PC-9 (cell line): ENCODE data around the gene RGS6. TPM values are rescaled to one million over a fixed set of nuclear protein-coding genes. Genes with fewer than 3 reads are reported as not detected.

Experiments used
- BruUV-seq: library from RNA; stranded (reverse); fragments of 400-500 nt; replicated peaks from 2 replicates; lab custom pipeline; 2021; lab: Mats Ljungman, UMichigan
- CTCF ChIA-PET: fragments of 300-600 bp; sonication (Branson Sonifier 250); formaldehyde crosslinking; loops from one replicate; lab custom pipeline; 2022; ENCODE audit warnings: antibody characterized with exemption; lab: Charles Lee
- POLR2A ChIA-PET: fragments of 300-600 bp; sonication (Branson Sonifier 250); formaldehyde crosslinking; loops from one replicate; lab custom pipeline; 2022; ENCODE audit warnings: antibody characterized with exemption; ENCODE audit not compliant: unreplicated experiment; lab: Charles Lee
- DNase-seq, 2 experiments: peaks; one replicate each; pipeline versions ENCODE4 v3.0.0 to v3.0.0-alpha.2; 2015 to 2022; ENCODE audit warnings: mixed read lengths in 1 of 2
- H2AFZ ChIP-seq: fragments of 200-600 bp; sonication (generic); 2 replicates; pipeline ENCODE4 v1.8.1; 2017; ENCODE audit warnings: antibody characterized with exemption
- H3F3A ChIP-seq: fragments of 200-600 bp; sonication (generic); 2 replicates; pipeline ENCODE4 v1.8.1; 2017; ENCODE audit warnings: antibody characterized with exemption, mild to moderate bottlenecking, low read depth; ENCODE audit not compliant: insufficient read depth
- H3K27ac ChIP-seq: fragments of 200-600 bp; sonication (generic); 2 replicates; pipeline ENCODE4 v1.6.1; 2016; ENCODE audit warnings: mixed run types
- H3K27me3 ChIP-seq: fragments of 200-600 bp; sonication (generic); 2 replicates; pipeline ENCODE4 v1.6.1; 2016; ENCODE audit warnings: low read depth, mixed run types; ENCODE audit not compliant: insufficient read depth
- H3K36me3 ChIP-seq: fragments of 200-600 bp; sonication (generic); 2 replicates; pipeline ENCODE4 v1.6.1; 2016; ENCODE audit warnings: low read depth, mixed run types
- H3K4me1 ChIP-seq: fragments of 200-600 bp; sonication (generic); replicated peaks from 2 replicates; pipeline ENCODE4 v1.6.1; 2016; ENCODE audit warnings: mixed run types; ENCODE audit not compliant: insufficient read depth
- H3K4me2 ChIP-seq: fragments of 200-600 bp; sonication (generic); 2 replicates; pipeline ENCODE4 v1.6.1; 2017; ENCODE audit warnings: mixed run types
- H3K4me3 ChIP-seq: fragments of 200-600 bp; sonication (generic); 2 replicates; pipeline ENCODE4 v1.6.1; 2016; ENCODE audit warnings: mixed run types
- H3K79me2 ChIP-seq: fragments of 200-600 bp; sonication (generic); 2 replicates; pipeline ENCODE4 v1.6.1; 2017; ENCODE audit warnings: low read depth, mixed run types
- H3K9me2 ChIP-seq: fragments of 200-600 bp; sonication (generic); 2 replicates; pipeline ENCODE4 v1.8.1; 2017; ENCODE audit warnings: mild to moderate bottlenecking; ENCODE audit not compliant: insufficient read depth
- H3K9me3 ChIP-seq: fragments of 200-600 bp; sonication (generic); 2 replicates; pipeline ENCODE4 v1.8.1; 2016; ENCODE audit warnings: low read depth; ENCODE audit not compliant: insufficient read depth
- H4K20me1 ChIP-seq: fragments of 200-600 bp; sonication (generic); 2 replicates; pipeline ENCODE4 v1.8.1; 2017; ENCODE audit not compliant: insufficient read depth
- EZH2 ChIP-seq: fragments of 200-600 bp; sonication (generic); IDR thresholded peaks from 2 replicates; pipeline ENCODE4 v1.8.0; 2017; ENCODE audit warnings: antibody characterized with exemption, low read depth
- intact Hi-C: fragments of 100-400 bp; cut with micrococcal nuclease; formaldehyde crosslinking; loops from one replicate; pipeline ENCODE4 v1.10.0; 2022; ENCODE audit not compliant: unreplicated experiment
- total RNA-seq: library from RNA; stranded (reverse); gene quantifications from 2 replicates; pipeline ENCODE4 v1.2.3, GENCODE V29; 2021
- TF ChIP-seq, protein P1 (sequence below): fragments of 200-600 bp; sonication (generic); conservative IDR thresholded peaks from 2 replicates; pipeline ENCODE4 v1.6.1; 2017; ENCODE audit warnings: mixed run types, antibody characterized with exemption, mild to moderate bottlenecking, moderate library complexity

RGS6 gene
- total RNA-seq, 1 experiment from 2014 or later, result not detected

DNA sequence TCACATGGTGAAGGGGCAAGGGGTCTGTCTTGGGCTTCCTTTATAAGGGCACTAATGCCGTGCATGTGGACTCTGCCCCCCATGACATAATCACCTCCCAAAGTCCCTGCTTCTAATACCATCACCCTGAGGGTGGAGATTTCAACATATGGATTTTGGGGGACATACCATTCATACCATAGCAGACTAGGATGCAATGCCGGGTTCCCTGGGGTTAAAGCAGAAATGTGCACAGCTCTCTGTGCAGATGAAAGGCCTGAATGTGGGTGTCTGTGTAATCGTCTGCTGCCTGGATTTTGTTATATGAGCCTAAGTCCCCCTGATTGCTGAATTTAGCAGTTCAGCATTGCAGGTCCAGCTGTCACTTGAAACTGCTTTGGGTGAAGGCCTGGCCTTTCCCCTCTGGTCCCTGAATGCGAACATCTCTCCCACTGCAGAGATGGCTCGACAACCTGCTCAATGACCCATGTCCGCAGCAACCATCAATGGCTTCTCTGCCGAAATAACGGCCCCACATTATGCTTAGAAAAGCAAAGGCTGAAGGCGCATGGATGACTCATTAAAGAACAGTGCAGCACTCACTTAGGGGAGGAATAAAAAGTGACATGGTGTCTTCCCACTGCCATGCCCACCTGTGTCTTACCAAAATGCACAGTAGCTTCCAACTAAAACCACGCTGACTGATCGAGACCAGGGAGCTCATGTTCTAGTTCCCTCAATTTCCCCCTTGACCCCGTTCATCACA, 675.3 kb downstream of the RGS6 start:
- TF ChIP-seq, protein P1, sequence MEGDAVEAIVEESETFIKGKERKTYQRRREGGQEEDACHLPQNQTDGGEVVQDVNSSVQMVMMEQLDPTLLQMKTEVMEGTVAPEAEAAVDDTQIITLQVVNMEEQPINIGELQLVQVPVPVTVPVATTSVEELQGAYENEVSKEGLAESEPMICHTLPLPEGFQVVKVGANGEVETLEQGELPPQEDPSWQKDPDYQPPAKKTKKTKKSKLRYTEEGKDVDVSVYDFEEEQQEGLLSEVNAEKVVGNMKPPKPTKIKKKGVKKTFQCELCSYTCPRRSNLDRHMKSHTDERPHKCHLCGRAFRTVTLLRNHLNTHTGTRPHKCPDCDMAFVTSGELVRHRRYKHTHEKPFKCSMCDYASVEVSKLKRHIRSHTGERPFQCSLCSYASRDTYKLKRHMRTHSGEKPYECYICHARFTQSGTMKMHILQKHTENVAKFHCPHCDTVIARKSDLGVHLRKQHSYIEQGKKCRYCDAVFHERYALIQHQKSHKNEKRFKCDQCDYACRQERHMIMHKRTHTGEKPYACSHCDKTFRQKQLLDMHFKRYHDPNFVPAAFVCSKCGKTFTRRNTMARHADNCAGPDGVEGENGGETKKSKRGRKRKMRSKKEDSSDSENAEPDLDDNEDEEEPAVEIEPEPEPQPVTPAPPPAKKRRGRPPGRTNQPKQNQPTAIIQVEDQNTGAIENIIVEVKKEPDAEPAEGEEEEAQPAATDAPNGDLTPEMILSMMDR, result no peak
- TF ChIP-seq EZH2, result no peak

GRCh38 chr14:72608391-72609204, 676.4 kb downstream of the RGS6 start:
- H3K27me3 ChIP-seq, result peaks cover 84% of the 10 kb centered on the region
- CTCF ChIA-PET, result no interaction called here
- no peaks in the 10 kb centered on the region for H3K9me3 ChIP-seq
- no TSS peak for BruUV-seq
- H3K4me2 ChIP-seq, result no peak overlapping the region
- H3F3A ChIP-seq, result no peaks in the 10 kb centered on the region
- H3K9me2 ChIP-seq, result no peaks in the 10 kb centered on the region
- intact Hi-C loops, result no loop called here
- no peak overlapping the region for H3K27ac ChIP-seq
- H4K20me1 ChIP-seq, result no peaks in the 10 kb centered on the region
- no peaks in the 10 kb centered on the region for H3K36me3 ChIP-seq
- no peaks in the 10 kb centered on the region for H3K4me1 ChIP-seq
- H3K4me3 ChIP-seq, result no peak overlapping the region
- DNase-seq, result no peak
- no peaks in the 10 kb centered on the region for H3K79me2 ChIP-seq
- POLR2A ChIA-PET, result no interaction called here
- TF ChIP-seq, protein P1, result no peak
- no peak for TF ChIP-seq EZH2
- no peak overlapping the region for H2AFZ ChIP-seq

More for the DNA sequence above, 675.3 kb downstream of the RGS6 start:
- no peaks in the 10 kb centered on the region for H3K9me3 ChIP-seq
- no TSS peak for BruUV-seq
- H4K20me1 ChIP-seq, result no peaks in the 10 kb centered on the region
- H3K27me3 ChIP-seq, result peaks cover 90% of the 10 kb centered on the region
- no peak for DNase-seq
- no peaks in the 10 kb centered on the region for H3K9me2 ChIP-seq
- H3K27ac ChIP-seq, result no peak overlapping the region
- H3F3A ChIP-seq, result no peaks in the 10 kb centered on the region
- H3K4me3 ChIP-seq, result no peak overlapping the region
- CTCF ChIA-PET, result no interaction called here
- no peaks in the 10 kb centered on the region for H3K79me2 ChIP-seq
- no peak overlapping the region for H3K4me2 ChIP-seq
- no peaks in the 10 kb centered on the region for H3K36me3 ChIP-seq
- intact Hi-C loops, result no loop called here
- no peaks in the 10 kb centered on the region for H3K4me1 ChIP-seq
- H2AFZ ChIP-seq, result no peak overlapping the region
- POLR2A ChIA-PET, result no interaction called here

DNA sequence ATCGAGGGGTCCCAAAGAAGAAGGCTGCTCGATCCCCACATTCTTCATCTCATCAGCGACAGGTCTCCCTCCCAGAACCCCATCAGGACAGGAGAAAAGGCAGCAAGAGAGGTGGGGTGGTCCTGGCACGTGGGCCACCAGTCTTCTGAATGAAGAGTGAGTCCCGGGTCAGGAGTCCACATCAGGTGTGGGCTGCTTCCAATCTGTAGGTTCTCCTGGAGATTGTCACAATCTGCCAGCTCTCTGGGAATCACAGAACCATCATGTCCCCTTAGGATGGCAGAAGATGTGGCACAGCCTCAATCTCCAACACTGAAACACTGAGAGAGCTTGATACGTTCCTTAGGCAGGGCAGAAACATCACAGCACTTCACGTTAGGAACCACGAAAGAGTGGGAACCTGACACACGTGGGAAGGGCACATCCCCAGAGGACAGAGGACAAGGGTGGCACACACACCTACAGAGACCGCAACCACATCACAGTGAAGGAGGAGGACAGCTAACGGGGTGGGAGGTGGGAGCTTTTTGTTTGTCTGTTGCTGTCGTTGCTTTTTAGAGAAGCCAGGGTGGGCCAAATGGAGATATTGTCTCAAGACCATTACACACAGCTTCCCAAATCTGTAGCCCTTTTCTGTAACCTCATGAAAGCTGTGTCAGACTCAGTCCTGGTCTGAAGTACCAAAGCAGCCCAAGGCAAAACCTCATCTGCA, 677.1 kb downstream of the RGS6 start:
- Histone ChIP-seq H3K27me3 (peaks cover 82% of the 10 kb centered on the region), H3K79me2 (no peaks in the 10 kb centered on the region), H3F3A (no peaks in the 10 kb centered on the region), H3K27ac (no peak overlapping the region), H4K20me1 (no peaks in the 10 kb centered on the region), H3K4me3 (no peak overlapping the region), H3K4me1 (no peaks in the 10 kb centered on the region), H3K9me3 (no peaks in the 10 kb centered on the region), H3K4me2 (no peak overlapping the region), H3K9me2 (no peaks in the 10 kb centered on the region), H2AFZ (no peak overlapping the region), H3K36me3 (no peaks in the 10 kb centered on the region)
- ChIA-PET POLR2A (no interaction called here), CTCF (no interaction called here)
- no TSS peak for BruUV-seq
- DNase-seq, result no peak
- intact Hi-C loops, result no loop called here
- TF ChIP-seq EZH2, result no peak
- TF ChIP-seq, protein P1, result no peak
